BLaER1 treated with 17β-estradiol and CSF1 and Interleukin-3, amounts not matched to agents 10 nM and 100 nM (cell line): Measurements from ENCODE around the gene PPP2R2C.

Experiments
- H3K27ac ChIP-seq, 11 experiments: shearing (Covaris generic); formaldehyde crosslinking; 2 replicates each; pipeline ENCODE4 v1.8.1; 2022
- H3K27me3 ChIP-seq, 11 experiments: shearing (Covaris generic); formaldehyde crosslinking; 2 replicates each; pipeline ENCODE4 v1.8.1; 2022
- H3K36me3 ChIP-seq, 11 experiments: shearing (Covaris generic); formaldehyde crosslinking; 2 replicates each; pipeline ENCODE4 v1.8.1; 2022
- H3K4me1 ChIP-seq, 10 experiments: shearing (Covaris generic); formaldehyde crosslinking; 2 replicates each; pipeline ENCODE4 v1.8.1; 2022
- H3K4me2 ChIP-seq, 11 experiments: shearing (Covaris generic); formaldehyde crosslinking; 2 replicates each; pipeline ENCODE4 v1.8.1; 2022
- H3K4me3 ChIP-seq, 10 experiments: shearing (Covaris generic); formaldehyde crosslinking; 2 replicates each; pipeline ENCODE4 v1.8.1; 2022
- H3K9ac ChIP-seq, 11 experiments: shearing (Covaris generic); formaldehyde crosslinking; 2 replicates each; pipeline ENCODE4 v1.8.1; 2022
- H3K9me3 ChIP-seq, 11 experiments: shearing (Covaris generic); formaldehyde crosslinking; replicated peaks in 1 of 11; 2 replicates each; pipeline ENCODE4 v1.8.1; 2022
- H4K20me1 ChIP-seq, 11 experiments: shearing (Covaris generic); formaldehyde crosslinking; 2 replicates each; pipeline ENCODE4 v1.8.1; 2022
- Cebpa-rat ChIP-seq, 11 experiments: shearing (Covaris generic); IDR thresholded peaks; 2 replicates each; pipeline ENCODE4 v1.8.1; 2022

Gene PPP2R2C

GRCh38 chr4:6472387-6473263 is at the start of gene PPP2R2C:
PPP2R2C (minus strand) TSS chr4:6472614; CDS start chr4:6472229, 385 bp downstream.
- peak within 1 kb of the TSS; percentile 48 to 73 (median 65) for H3K4me2 ChIP-seq
- TF ChIP-seq Cebpa-rat (IDR thresholded peaks at IDR 0.05), result no peak
- peaks cover 49 to 69% (median 62%) of the 10 kb centered on the region in 11 experiments for H3K27me3 ChIP-seq
- no peak within 1 kb of the TSS for H3K27ac ChIP-seq
- H3K36me3 ChIP-seq, result no peaks in the 10 kb centered on the region
- peaks cover 0 to 40% (median 4%) of the 10 kb centered on the region in 11 experiments; a peak in 13 of 22 replicates for H4K20me1 ChIP-seq
- peaks cover 0 to 6% (median 4%) of the 10 kb centered on the region in 10 experiments; a peak in 5 of 20 replicates for H3K4me1 ChIP-seq
- no peak within 1 kb of the TSS for H3K9ac ChIP-seq
- H3K4me3 ChIP-seq, result peak within 1 kb of the TSS in 9 of 10 experiments; percentile 14 to 60 (median 43); a peak in 12 of 20 replicates
- no peaks in the 10 kb centered on the region for H3K9me3 ChIP-seq

DNA sequence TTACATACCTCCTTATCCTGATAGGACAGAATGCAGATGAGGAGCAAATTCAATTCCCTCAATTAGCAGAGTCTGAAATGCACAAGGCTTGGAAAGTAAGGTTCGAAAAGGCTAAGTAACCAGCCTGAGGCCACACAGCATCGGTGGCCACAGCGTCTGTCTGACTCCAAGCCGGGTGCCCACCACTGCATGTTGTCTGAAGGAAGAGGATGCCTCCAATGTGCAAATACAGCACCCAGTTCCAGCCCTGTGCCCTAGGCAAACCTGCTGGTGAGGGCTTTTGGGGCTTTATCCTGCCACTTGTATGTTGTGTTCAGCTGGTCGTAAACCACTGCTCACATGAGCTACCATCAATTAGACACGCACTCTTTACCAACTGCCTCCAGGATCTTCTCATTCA is 48.6 kb upstream of the PPP2R2C start:
- H3K9me3 ChIP-seq, result peaks cover 0 to 12% (median 0%) of the 10 kb centered on the region in 11 experiments; a peak in 1 of 22 replicates
- H3K27ac ChIP-seq, result no peak overlapping the region
- peaks cover 0 to 4% (median 0%) of the 10 kb centered on the region in 11 experiments; a peak in 1 of 22 replicates for H4K20me1 ChIP-seq
- no peak overlapping the region for H3K9ac ChIP-seq
- no peak overlapping the region for H3K4me2 ChIP-seq
- peaks cover 11 to 26% (median 21%) of the 10 kb centered on the region in 10 experiments for H3K4me1 ChIP-seq
- H3K36me3 ChIP-seq, result no peaks in the 10 kb centered on the region
- H3K4me3 ChIP-seq, result no peak overlapping the region
- no peak for TF ChIP-seq Cebpa-rat (IDR thresholded peaks at IDR 0.05)
- H3K27me3 ChIP-seq, result no peaks in the 10 kb centered on the region

- Histone ChIP-seq H3K4me2 (no peak overlapping the region), H3K9ac (no peak overlapping the region), H3K27ac (no peak overlapping the region), H3K4me3 (no peak overlapping the region), H3K4me1 (peaks cover 12 to 26% (median 21%) of the 10 kb centered on the region in 10 experiments), H3K9me3 (peaks cover 0 to 12% (median 0%) of the 10 kb centered on the region in 11 experiments; a peak in 1 of 22 replicates), H3K36me3 (no peaks in the 10 kb centered on the region), H4K20me1 (peaks cover 0 to 4% (median 0%) of the 10 kb centered on the region in 11 experiments; a peak in 1 of 22 replicates), H3K27me3 (no peaks in the 10 kb centered on the region)
- no peak for TF ChIP-seq Cebpa-rat (IDR thresholded peaks at IDR 0.05)
These were observed 47.7 kb upstream of the PPP2R2C start for GRCh38 chr4:6520051-6520636.

- no peaks in the 10 kb centered on the region for H3K36me3 ChIP-seq
- H3K4me1 ChIP-seq, result peaks cover 12 to 16% (median 13%) of the 10 kb centered on the region in 10 experiments
- H3K4me3 ChIP-seq, result no peak overlapping the region
- H3K27me3 ChIP-seq, result no peaks in the 10 kb centered on the region
- H4K20me1 ChIP-seq, result peaks cover 0 to 4% (median 0%) of the 10 kb centered on the region in 11 experiments; a peak in 1 of 22 replicates
- TF ChIP-seq Cebpa-rat (IDR thresholded peaks at IDR 0.05), result no peak
- H3K9me3 ChIP-seq, result peaks cover 5 to 24% (median 12%) of the 10 kb centered on the region in 11 experiments; a peak in 15 of 22 replicates
- H3K9ac ChIP-seq, result no peak overlapping the region; a peak in 2 of 22 replicates
- peak overlapping the region; percentile 16 to 63 (median 55); a peak in 19 of 22 replicates for H3K4me2 ChIP-seq
- H3K27ac ChIP-seq, result no peak overlapping the region
These were observed 44.8 kb upstream of the PPP2R2C start for GRCh38 chr4:6517171-6517570.

DNA sequence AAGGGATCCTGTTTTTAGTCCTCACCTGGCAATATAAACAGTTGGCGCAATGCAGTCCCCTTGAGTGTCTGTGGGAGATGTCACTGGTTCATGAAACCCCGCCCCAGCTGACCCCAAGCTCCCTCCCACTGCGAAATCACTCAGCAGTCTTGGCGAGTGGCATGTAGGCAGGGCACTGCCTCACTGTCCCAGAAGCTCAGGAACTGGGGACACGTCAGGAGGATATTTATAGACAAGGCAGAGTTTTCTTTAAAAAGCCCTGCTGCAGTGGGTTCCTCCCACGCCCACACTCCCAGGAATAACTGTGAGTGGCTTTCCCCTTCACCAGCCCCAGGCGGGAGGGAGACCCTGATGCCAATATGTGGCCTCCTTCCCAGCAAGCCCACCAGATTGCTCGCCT is 44.3 kb upstream of the PPP2R2C start:
- Histone ChIP-seq H3K9me3 (peaks cover 5 to 24% (median 12%) of the 10 kb centered on the region in 11 experiments; a peak in 15 of 22 replicates), H3K4me2 (peak overlapping the region; percentile 16 to 63 (median 55); a peak in 21 of 22 replicates), H3K27me3 (no peaks in the 10 kb centered on the region), H4K20me1 (peaks cover 0 to 4% (median 0%) of the 10 kb centered on the region in 11 experiments; a peak in 1 of 22 replicates), H3K9ac (no peak overlapping the region; a peak in 2 of 22 replicates), H3K27ac (no peak overlapping the region), H3K4me3 (no peak overlapping the region), H3K4me1 (peaks cover 12 to 16% (median 13%) of the 10 kb centered on the region in 10 experiments), H3K36me3 (no peaks in the 10 kb centered on the region)
- no peak for TF ChIP-seq Cebpa-rat (IDR thresholded peaks at IDR 0.05)

DNA sequence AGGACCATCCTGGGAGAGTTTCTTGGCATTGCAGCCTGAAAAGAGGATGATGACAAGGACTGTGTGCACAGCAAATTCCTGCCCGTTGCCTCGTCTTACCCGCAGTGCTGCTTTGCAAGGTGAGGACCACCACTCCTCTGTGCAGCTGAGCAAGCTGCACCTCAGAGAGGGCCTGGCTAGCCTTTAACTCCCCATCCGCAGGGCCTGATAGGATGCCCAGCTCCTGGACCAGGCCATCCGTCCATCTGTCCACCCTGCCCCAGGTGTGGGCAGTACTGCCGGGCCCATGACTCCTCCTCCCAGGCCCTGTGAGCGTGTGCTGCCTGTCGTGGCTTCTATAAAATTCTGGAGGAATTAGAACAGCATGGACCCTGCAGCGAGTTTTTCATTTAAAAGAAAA is 43.9 kb upstream of the PPP2R2C start:
- peak overlapping the region in 1 of 11 experiments; percentile 41; a peak in 1 of 22 replicates for H3K9ac ChIP-seq
- H3K9me3 ChIP-seq, result peaks cover 5 to 24% (median 12%) of the 10 kb centered on the region in 11 experiments; a peak in 15 of 22 replicates
- H3K27me3 ChIP-seq, result no peaks in the 10 kb centered on the region
- H3K4me2 ChIP-seq, result peak overlapping the region; percentile 16 to 63 (median 55); a peak in 21 of 22 replicates
- no peak overlapping the region for H3K27ac ChIP-seq
- no peaks in the 10 kb centered on the region for H3K36me3 ChIP-seq
- H3K4me3 ChIP-seq, result no peak overlapping the region
- TF ChIP-seq Cebpa-rat (IDR thresholded peaks at IDR 0.05), result no peak
- peaks cover 0 to 4% (median 0%) of the 10 kb centered on the region in 11 experiments; a peak in 1 of 22 replicates for H4K20me1 ChIP-seq
- peaks cover 12 to 16% (median 13%) of the 10 kb centered on the region in 10 experiments for H3K4me1 ChIP-seq

GRCh38 chr4:6513678-6514077 is 41.3 kb upstream of the PPP2R2C start:
- Histone ChIP-seq H3K27ac (no peak overlapping the region), H4K20me1 (peaks cover 0 to 4% (median 0%) of the 10 kb centered on the region in 11 experiments; a peak in 1 of 22 replicates), H3K4me2 (no peak overlapping the region), H3K27me3 (no peaks in the 10 kb centered on the region), H3K4me3 (no peak overlapping the region), H3K4me1 (peaks cover 12 to 16% (median 13%) of the 10 kb centered on the region in 10 experiments), H3K9me3 (peaks cover 5 to 24% (median 13%) of the 10 kb centered on the region in 11 experiments; a peak in 15 of 22 replicates), H3K36me3 (no peaks in the 10 kb centered on the region), H3K9ac (no peak overlapping the region)
- no peak for TF ChIP-seq Cebpa-rat (IDR thresholded peaks at IDR 0.05)

GRCh38 chr4:6509587-6509986 is 37.2 kb upstream of the PPP2R2C start:
- no peak overlapping the region for H3K4me2 ChIP-seq
- H3K9ac ChIP-seq, result no peak overlapping the region
- H3K27ac ChIP-seq, result no peak overlapping the region
- no peaks in the 10 kb centered on the region for H3K27me3 ChIP-seq
- peaks cover 27 to 50% (median 37%) of the 10 kb centered on the region in 11 experiments for H3K9me3 ChIP-seq
- no peak for TF ChIP-seq Cebpa-rat (IDR thresholded peaks at IDR 0.05)
- H3K4me1 ChIP-seq, result no peaks in the 10 kb centered on the region
- H3K36me3 ChIP-seq, result no peaks in the 10 kb centered on the region
- no peak overlapping the region for H3K4me3 ChIP-seq
- no peaks in the 10 kb centered on the region for H4K20me1 ChIP-seq

DNA sequence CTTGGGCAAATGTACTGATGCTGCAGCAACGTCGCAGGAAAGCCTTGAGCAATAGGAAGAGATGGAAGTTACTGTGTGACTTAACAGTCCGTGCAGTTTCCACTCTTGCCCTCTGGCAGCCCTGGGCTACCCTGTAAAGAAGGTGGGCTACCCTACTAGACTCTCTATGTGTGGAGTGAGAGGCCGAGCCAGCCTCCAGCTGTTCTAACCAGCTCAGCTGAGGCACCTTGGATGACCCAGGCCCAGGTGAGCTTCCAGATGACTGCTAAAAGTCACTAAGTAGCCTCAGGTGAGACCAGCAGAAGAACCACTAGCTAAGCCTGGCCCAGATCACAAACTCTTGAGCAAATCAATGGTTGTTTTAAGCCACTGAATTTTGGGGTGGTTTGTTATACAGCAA is 34.9 kb upstream of the PPP2R2C start:
- Histone ChIP-seq H3K4me1 (peaks cover 0 to 2% (median 0%) of the 10 kb centered on the region in 10 experiments; a peak in 3 of 20 replicates), H3K4me3 (no peak overlapping the region), H3K4me2 (no peak overlapping the region), H3K27ac (no peak overlapping the region), H3K9ac (no peak overlapping the region), H3K9me3 (peaks cover 29 to 50% (median 37%) of the 10 kb centered on the region in 11 experiments), H4K20me1 (no peaks in the 10 kb centered on the region), H3K36me3 (no peaks in the 10 kb centered on the region), H3K27me3 (no peaks in the 10 kb centered on the region)
- no peak for TF ChIP-seq Cebpa-rat (IDR thresholded peaks at IDR 0.05)
